Forelimb muscle (tissue), 1 donor: ENCODE data around the gene TMEM244. TPM values are rescaled to one million over a fixed set of nuclear protein-coding genes. Genes with fewer than 3 reads are reported as not detected.
"Not testable (repeated sequence)": the region's sequence is repeated elsewhere in the genome, so short reads cannot be mapped to it uniquely, and the experiment has no call there.

Experiments
- DNase-seq: peaks from one replicate; pipeline ENCODE4 v3.0.0-alpha.2; 2013; ENCODE audit warnings: low read depth
- polyA plus RNA-seq: library from polyadenylated mRNA; unstranded; fragments of 120-200 nt; gene quantifications from one replicate; pipeline ENCODE4 v1.2.1, GENCODE V29; 2013; ENCODE audit not compliant: insufficient read length

The TMEM244 gene
- polyA plus RNA-seq, 1 donor = 0.27 TPM

DNA sequence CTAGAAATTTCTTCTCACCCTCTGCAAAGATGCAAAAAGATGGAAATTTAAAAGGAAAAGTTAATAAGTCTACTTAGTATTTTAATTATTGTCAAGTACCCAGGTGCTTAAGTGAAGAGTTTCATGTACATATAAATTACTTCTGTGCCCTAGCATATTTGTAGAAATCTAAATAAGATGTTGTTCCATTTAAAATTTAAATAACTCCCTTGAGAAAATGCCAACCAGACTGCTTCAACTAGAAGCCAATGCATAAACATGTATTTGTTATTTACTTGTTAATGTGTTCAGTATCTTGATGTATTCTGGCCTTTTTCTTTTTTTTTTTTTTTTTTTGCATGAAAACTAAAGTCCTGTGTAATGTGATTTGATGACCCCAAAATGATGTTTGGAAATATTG, 6.3 kb upstream of the TMEM244 start:
- no peak for DNase-seq

DNA sequence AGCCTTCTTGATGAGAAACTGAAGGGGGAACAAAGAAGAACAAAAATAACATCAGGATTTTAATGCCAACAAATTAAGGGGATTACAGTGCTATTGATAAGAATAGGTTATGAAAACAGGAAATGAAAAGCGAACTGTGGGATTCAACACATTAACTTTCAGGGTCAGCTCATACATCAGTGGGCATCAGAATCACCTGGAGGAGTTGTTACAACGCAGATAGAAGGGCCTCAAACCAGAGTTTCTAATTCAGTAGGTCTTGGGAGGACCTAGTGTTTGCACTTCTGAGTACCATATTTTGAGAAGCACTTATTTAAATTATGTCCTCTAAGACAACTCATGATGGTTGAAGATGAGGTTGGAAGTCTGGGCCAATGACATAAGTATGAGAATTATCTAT, 5.6 kb upstream of the TMEM244 start:
- DNase-seq = no peak

DNA sequence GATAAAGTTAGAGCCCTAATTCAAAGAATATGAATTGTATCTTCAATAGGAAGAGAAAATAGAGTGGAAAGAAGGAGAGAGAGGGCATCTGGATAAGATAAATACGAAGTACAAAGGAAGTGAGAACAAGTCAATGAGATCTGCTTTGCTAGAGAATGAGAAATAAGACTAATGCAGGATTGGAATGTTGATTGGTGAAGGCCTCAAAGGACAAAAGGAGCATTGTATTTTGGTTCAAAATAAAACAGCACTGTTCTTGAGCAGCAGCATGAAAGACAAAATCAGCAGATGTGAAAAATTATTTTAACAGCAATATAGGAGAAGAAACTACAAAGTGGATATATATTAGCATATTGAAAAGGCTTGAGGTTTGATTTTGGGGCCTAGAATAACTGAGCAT, 5.1 kb upstream of the TMEM244 start:
- no peak for DNase-seq

DNA sequence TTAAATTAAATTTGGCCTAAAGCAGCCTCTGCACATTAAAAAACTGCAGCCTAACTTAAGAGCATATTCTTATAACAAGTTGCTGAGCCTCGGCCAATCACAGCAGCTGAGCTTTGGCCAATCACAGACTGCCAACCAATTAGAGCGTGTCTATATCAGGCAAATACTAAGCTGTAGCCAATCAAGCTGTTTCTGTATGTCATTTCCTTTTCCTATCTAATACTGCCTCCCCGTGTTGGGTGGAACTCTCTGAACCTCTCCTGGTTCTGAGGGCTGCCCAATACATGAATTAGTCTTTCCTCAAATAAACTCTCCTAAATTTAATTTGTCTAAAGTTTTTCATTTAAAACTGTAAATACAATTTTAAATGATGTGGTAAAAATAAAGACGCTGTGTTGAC, 3.9 kb upstream of the TMEM244 start:
- no peak for DNase-seq

DNA sequence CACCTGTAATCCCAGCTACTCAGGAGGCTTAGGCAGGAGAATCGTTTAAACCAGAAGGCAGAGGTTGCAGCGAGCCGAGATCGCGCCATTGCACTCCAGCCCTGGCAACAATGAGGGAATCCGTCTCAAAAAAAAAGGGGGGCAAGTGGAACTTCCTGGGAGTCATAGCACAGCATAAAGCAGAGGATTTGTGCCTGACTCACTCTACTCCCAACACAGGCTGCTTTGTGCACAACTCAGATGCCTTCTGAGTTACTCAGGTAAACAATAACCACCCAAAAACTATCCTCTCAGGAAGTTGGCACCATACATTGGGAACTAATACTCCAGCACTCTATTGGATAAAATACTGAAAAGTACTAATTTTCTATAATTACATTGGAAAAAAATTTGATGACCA, 2.5 kb upstream of the TMEM244 start:
- DNase-seq = no peak

DNA sequence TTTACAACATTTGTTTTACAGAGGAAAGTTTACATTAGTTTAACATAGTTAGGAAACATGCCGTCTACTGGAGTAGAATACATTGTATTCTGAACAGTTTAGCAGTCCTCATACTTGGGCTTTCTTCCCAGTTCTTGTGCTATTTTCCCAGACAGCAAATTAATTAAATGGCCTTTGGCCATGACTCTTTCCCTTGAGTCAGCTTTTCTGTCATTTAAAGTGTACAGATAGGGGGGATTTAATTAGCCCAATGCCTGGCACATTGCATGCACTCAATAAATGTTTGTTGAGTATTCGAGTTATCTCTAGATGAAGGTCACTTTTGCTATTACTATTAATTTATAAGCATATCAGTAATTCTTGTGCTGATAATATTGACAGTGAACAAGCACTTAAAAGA, 1.6 kb downstream of the TMEM244 start:
- DNase-seq = peak; percentile 36

DNA sequence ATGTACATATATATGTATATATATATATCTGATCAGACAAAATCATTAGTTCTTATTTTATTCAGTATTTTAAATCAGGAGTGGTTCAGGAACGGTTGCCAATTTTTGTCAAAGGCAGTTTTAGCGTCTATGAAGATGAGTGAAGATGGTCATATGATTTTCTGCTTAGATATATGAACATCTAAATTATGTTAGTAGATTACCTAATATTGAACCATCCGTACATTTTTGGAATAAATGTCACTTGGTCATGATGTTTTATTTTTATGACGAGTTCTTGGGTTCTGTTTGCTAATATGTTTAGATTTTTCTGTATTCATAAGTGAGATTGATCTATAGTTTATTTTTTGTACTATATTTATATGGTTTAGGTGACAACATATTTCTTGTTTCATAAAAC, 3.3 kb downstream of the TMEM244 start:
- no peak for DNase-seq

DNA sequence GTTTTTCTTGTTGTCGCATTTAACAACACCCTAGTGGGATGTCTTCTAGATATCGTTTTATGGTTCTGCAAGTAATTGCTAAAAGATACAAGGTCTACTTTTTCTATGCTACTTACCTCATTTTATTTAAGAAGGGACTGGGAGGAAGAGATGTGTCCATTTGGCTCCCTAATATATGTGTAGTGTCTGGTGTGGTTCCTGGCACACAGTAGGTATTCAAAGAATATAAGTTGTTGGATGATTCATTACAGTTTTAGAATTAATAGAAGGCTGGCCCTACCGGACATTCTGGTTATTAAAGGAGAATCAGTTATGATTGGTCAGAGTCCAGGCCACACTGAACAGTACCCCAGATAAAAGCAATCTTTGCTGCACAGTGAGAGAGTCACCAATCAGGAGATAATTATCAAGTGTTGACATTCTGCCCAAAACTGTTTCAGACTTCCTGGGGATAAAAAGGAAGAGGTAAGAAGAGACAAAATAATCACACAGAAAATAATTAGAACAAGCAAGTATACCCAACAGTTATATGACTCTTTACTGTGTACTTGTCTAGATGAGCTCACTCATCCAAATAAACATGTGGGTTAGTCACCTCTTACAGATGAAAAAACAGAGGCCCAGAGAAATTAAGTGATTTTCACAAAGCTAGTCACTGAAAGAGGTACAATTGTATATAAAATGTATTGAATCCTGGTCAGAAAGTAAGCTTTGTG, 7.0 kb downstream of the TMEM244 start:
- no peak for DNase-seq

DNA sequence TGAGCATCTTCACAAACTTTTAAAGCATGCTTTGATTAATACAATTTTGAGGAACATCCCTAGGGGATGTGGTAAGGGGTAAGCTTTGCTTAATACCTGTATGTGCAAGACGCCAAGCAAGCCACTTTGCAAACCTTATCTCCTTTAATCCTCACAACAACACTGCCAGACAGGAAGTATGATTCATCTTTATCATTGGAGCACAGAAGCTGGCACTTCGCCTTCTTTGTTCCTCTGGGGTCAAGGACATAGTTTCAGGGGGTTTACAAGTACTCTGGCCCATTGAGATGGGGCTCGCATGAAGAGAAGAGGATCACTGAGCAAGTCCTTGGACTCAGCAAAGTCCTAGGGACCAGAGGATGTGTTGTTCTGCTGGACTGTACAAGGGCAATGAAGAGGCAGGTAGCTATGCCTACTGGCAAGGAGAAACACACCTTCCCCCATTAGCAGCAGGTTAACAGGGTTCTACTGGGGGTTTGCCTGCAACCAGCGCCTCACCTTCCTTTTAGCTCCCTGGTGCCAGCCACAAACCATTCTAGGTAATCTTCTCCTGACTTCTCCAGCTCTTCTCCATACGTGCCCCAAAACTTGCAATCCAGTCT, 8.8 kb downstream of the TMEM244 start:
- no peak for DNase-seq

DNA sequence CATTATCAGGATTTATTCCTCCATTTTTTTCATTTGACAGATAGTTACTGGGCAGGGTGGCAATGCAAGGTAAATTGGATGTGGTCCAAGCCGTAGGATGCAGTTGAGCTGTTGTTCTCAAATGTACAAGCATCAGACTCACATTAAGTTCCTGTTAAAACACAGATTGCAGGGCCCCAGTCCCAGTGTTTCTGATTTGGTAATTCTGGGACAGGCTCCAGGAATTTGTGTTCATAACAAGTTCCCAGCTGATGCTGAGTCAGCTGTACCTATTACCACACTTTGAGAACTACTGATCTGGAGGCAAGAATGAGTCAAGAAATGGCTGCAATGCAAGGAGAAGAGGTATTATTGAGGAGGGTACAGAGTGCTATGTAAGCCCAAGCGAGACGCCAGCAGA, 11.7 kb downstream of the TMEM244 start:
- DNase-seq = no peak

DNA sequence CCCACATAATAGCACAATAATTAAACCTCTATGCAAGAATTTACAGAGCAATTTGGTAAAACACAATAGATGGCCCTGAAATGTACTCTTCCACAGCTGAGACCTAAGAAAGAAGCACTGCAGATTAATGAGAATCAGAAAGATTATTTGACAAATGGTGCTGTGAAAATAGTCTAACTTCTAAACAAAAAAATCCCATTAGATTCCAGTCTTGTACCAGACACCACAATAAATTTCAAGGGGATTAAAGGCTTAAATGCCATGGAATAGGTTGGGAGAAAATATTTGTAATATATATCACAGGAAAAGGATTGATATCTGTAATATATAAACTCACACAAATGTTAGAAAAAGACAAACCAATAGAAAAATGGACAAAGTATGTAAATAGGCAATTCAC, 14.4 kb downstream of the TMEM244 start:
- DNase-seq = no peak

DNA sequence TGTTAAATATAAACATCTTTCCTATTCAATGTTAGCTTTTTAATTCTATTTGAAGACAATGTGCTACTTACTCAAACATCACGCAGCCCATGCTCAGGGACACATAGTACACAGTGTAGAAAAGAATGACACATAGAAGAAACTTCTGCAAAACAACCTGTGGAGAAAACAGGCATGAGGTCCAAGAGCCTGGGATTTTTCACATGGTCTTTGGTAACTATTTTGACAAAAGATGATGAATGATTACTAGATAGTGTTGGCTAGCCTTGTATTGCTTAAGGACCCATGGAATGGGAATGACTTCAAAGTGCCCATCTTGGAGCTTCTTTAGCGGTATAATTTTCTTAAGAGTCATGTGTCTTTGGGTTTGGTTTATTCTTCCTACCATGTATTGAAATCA, 15.4 kb downstream of the TMEM244 start:
- DNase-seq = no peak

DNA sequence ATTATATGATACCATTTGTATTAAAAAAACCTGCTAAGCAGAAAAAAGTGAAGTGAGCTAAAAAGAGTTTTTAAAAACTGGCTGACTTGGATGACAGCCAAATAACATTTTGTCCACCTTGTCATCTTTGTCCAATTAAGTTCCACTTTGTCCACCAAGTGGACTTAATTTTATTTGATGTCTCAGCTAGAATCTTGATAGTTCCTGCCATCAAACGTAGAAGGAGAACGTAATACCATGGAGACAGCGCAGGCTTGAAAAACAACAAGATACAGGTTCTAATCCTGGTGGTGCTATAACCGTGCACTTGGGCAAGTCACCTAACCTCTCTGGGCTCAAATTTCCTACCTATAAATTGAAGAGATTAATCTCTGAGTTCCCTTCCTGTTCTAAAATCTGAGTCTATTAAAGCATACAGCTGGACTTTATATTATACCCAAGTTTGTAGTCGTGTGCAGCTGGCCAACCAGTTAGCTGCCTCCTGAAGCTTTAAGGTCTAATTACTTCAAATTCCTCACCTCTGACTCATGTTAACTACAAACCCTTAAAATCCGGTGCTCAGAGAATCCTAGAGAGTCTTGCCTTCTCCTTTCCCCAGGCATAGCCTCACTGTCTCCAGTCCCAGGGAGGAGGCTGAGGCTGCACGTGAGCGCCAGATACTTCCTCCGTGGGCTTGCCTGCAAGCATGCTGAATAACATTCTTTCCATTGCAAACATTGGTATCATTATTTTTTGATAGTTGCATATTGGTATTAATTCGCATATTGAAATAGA, 16.8 kb downstream of the TMEM244 start:
- DNase-seq = no peak

DNA sequence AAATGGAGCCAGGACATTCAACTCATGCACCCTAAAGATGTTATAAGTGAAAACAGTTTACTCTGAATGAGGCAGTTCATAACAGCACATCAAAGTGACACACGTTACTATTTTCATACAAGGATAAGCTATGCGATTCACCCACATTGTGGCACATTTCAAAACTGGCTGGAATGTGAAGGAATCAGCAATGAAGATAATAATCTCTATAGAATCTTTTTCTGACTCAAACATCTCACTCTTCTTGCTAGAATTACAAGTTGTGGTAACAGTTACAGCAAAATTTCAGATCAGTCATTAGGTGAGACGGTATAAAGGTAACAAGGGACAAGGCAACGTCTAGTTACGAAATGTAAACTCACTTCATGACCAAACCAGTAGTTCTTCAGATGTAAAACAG, 17.5 kb downstream of the TMEM244 start:
- DNase-seq = no peak

DNA sequence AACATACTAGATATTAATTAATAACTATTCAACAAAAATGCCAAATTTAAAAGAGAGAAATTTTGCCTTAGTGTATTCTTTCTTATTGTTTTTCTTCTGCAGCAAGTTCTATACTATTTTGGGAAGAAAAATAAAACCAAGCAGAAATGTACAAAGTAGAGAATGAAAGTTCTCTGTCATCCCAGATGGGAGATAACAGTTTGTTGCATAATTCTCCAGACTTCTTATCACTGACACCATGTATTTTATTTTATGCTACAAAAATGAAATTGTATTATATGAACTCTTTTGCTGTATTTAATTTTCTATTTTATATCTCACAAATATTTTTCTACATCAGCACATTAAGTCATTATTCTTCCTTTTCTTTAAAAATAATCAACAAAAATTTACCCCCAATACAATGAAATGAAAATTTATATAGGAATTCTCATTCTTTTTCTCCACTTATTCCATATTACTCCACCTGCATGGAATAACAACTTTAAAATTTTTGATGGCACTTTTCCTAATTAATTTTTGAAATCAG, 18.2 kb downstream of the TMEM244 start:
- no peak for DNase-seq

DNA sequence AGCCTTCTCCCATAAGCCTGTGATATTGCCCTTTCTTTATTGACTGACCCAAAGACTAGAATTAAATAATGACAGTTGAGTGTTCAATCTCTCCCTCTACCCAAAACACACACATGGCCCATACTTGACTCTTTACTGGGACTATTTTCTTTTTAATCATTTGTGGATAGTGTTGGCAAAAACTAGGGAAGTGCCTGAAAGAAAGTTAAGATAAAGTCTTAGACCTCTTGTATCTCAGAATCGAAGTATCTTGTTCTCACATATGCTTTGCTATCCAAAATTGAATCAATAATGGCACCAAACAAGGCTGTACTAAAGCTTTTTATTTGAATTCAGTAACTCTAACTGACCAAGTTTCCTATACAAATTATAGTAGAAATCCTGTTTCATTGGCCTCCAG, 19.0 kb downstream of the TMEM244 start:
- DNase-seq = no peak

DNA sequence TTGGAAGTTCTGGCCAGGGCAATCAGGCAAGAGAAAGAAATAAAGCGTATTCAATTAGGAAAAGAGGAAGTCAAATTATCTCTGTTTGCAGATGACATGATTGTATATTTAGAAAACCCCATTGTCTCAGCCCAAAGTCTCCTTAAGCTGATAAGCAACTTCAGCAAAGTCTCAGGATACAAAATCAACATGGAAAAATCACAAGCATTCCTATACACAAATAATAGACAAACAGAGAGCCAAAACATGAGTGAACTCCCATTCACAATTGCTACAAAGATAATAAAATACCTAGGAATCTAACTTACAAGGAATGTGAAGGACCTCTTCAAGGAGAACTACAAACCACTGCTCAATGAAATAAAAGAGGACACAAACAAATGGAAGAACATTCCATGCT, 21.6 kb downstream of the TMEM244 start:
- DNase-seq = not testable (repeated sequence)

DNA sequence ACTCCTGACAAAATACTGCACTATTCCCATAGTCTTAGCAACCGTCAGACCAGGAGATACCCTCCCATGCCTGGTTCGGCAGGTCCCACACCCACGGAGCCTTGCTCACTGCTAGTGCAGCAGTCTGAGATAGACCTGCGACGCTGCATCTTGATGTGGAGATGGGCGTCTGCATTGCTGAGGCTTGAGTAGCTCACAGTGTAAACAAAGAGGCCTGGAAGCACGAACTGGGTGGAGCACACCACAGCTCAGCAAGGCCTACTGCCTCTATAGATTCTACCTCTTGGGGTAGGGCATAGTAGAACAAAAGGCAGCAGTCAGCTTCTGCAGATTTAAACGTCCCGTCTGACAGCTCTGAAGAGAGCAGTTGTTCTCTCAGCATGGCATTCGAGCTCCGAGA, 25.4 kb downstream of the TMEM244 start:
- DNase-seq = no peak

DNA sequence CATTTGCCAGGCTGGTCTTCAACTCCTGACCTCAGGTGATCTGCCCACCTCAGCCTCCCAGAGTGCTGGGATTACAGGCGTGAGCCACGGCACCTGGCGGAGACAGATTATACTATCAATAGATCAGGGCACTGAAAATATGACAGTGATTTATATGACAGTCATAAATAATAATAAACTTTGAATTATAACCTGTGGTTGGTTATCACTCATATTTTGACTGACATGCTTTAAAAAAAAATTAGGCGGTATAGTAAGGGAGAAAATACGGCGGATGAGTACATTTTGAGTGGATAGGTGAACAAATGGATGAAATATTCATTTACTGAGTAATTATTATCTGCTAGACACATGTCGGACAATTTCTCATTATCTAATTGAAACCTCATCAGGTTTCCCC, 28.8 kb downstream of the TMEM244 start:
- no peak for DNase-seq

DNA sequence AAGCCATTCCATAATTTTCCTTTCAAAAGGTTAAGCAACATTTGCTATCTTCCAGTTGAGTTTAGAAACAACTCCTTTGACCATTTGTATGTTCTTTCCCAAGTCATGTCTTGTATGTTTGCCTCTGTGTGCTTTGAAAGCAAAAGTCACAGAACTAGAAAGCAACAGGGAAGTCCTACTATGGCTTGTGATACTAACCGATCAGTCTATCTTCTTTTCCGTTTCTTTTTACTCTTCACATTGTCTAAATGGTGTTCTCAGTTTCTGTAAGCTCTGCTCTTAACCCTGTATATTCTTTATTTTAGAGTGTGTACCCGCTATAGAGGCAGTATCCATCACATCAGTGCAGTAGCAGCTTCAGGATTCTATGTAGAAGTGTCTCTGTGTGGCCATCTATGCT, 32.9 kb downstream of the TMEM244 start:
- no peak for DNase-seq

DNA sequence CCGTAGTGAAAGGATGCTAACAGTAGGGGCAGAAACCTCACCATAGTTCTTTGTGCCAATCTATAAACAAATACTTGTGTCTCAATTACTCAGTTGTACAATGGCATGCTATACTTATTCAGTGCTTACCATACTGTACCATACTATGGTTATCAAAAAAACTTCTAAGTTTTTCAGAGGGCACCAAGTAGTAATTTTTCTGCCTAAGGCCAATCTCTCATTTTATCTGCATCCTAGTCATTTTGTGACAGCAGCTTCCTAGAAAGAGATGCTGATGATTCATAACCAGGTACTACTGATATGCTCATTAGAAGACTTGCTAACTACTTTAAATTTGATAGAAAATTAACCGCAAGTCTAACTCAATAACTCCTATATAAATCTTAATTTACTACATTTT, 42.9 kb downstream of the TMEM244 start:
- no peak for DNase-seq

DNA sequence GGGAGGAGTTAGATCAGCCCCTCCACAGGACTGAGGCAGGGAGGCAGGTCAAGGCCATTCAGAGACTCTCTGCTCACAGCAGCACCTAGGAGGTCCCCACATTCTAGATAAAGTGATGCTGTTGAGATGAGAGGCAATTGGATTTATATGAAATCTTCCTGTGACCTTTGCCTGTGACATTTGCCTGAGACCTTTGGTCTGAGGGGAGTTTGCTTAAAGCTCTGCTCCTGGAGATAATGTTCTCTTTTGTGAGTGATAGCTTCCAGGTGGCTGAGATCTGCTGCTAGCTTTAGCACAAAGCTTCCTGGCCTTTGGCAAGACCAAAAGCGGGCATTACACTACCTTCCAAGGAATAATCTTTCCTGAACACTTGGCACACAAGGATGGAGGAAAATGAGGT, 43.3 kb downstream of the TMEM244 start:
- DNase-seq = no peak

DNA sequence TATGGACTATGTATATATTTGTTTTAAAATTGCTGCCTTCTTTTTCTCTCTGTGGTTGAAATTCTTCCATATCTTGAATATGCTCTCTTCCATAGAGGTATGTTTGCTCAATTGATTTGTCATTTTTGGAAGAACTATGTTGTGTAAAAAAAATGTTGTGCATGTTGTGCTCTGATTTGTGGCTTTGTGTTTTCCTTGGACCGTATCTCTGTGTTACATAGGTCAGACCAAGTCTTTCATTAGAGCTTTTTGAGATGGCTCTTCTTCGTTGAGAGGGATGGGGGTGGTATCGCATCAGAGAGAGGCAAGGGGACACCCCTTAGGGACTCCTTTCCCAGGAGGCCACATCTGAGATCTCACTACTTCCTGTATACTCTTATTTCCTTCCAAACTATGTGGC, 43.8 kb downstream of the TMEM244 start:
- DNase-seq = no peak
